Measurements from ENCODE around the gene RBM17.
"Not testable (repeated sequence)": the region's sequence is repeated elsewhere in the genome, so short reads cannot be mapped to it uniquely, and the experiment has no call there.

The RBM17 gene

DNA sequence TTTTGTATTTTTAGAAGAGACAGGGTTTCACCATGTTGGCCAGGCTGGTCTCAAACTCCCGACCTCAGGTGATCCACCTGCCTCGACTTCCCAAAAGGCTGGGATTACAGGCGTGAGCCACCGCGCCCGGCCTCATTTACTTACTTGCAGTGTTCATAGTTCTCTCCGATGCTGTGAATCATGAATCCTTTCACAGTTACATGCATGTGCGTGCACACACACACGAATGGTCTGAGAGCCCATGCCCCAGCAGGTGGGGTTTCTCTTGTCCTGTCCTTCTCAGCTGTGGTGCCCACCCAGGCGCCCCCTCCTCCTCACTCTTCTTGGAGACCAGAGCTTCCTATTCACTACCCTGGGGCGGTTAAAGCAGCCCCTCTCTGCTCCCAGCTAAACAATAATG, 50.6 kb downstream of the RBM17 start:
- no peak for DNase-seq

DNA sequence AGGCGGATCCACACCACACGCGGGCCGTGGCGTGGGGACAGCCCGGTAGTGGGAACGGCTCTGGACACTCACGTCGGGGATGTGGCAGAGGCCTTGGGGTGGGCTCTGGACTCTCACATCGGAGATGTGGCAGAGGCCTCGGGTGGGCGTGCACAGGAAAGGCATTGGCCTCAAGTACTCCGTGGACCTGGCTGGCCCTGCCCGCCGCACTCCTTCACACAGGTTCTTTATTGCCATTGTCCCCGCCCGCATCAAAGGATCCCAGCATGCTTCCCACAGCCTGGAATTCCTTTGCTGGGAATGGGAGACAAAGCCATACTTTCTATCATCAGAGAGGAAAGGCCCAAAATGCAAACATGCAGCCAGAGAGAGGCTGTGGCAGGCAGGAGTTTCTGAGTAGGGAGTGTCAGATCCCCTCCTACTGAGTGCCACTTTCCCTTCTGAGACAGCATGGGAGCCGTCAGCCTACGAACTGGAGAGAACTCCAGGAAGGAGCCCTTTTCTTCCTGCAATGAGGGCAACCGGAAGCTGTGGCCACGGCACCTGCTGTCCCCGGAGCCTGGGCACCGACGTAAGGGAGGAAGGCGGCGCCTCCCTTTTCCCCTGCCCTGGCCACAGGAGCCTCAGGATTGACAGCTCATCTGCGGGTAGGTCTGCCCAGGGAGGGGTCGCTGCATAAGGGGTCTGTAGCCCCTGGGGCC, 51.5 kb downstream of the RBM17 start:
- no peak for DNase-seq

DNA sequence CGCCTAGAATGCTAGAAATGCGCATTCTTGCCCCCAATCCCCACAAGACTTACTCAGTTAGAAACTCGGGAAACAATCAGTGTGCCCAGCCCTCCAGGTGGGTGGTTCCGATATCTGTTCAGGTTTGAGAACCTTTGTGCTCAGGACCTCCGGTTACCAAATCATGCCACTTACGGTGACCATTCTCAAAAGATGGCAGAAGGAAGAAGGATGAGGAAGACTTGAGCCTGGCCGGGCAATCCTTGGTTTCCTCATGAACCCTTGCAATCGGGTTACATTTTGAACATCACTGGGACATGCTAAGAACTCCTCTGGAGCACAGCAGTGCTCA, 52.1 kb downstream of the RBM17 start:
- DNase-seq = no peak

DNA sequence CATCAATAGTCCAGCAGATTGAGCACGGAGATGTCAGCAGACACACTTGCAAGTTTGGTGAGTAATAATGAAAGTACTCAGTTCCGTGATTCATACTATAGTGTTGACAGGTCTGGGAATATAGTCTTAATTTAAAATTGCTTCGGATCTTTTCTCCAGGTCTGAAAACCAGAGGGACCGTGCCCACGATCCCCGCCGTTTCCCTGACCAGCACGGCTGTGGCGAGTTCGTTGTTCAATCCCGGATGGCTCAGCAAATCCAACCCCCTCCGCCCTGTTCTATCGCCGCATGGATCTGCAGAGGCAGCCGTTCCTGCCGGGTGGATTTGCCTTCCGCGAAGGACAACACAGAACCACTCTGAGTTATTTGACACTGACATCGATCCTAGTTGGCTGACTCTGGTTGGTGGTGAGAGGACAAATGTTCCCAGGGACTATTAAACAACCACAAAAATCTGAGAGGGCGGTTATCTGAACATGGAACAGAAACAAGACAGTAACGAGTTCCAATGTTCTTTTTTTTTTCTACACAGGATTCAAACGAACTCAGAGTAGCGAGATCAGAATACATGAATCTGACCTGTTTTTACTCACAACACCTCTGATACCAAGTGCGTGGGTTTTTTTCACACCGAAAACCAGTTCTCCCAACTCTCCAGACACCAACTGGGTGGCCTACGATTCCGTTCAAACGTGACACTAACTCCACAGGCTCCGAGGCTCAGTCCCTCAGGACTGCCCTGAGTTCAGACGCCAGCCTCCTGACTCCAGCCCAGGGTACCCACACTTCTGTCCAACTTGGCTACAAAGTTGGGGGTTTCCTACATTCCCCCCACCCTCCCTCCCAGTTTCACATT, 52.7 kb downstream of the RBM17 start:
- no peak for DNase-seq

GRCh38 chr10:6142186-6142585, 53.4 kb downstream of the RBM17 start:
- DNase-seq = not testable (repeated sequence)

DNA sequence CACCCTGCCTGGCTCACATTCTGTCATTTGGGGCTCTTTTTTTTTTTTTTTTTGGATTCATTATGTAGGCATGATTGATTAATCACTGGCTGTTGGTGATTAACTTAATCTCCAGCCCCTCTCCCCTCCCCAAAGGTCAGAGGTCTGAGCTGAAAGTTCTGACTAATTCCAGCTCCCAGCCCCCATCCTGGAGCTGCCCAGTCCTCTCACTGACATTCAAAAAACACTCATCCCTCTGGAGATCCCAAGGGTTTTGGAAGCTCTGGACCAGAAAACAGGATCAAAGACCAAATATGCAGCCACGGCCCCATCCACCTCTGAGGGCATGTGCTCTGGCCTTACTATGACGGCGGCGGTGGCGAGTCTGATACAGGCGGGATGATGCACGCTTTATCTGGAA, 53.8 kb downstream of the RBM17 start:
- no peak for DNase-seq

- DNase-seq = no peak
These were observed 54.3 kb downstream of the RBM17 start for GRCh38 chr10:6143181-6143580.

DNA sequence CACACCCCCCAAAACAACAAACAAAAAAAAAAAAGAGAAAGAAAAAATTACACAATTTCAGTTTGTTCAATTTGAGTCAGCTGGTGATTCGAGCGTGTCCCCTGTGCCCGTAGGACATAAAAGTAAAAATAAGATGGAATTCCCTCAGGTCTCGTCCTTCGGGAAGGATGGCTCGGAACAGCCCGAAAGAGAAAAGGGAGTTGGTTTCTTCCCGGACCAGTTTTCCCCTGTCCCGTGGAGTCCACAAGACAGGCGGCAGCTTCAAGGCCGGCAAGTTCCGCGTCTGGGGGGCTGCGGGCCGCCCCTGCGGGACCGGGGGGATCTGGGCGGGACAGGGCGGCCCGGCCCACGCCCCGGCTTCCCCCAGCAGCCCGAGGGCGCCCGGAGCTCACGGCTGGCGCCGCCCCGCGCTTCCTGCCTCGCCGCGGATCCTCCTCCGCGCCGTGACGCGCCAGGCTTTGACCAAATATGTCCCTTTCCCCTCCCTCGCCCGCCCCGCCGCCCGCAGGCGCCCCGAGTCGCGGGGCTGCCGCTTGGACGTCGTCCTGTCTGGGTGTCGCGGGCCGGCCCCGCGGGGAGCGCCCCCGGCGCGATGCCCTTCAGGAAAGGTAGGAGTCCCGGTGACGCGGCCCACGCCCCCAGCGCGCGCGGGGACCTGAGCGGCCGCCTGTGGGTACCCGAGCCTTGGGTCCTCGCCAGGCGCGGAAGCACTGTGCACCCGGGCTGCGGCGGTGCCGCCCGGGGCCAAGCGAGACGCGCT, 55.8 kb downstream of the RBM17 start:
- DNase-seq = no peak

- DNase-seq = no peak
These were observed 56.5 kb downstream of the RBM17 start for GRCh38 chr10:6145166-6145987.

DNA sequence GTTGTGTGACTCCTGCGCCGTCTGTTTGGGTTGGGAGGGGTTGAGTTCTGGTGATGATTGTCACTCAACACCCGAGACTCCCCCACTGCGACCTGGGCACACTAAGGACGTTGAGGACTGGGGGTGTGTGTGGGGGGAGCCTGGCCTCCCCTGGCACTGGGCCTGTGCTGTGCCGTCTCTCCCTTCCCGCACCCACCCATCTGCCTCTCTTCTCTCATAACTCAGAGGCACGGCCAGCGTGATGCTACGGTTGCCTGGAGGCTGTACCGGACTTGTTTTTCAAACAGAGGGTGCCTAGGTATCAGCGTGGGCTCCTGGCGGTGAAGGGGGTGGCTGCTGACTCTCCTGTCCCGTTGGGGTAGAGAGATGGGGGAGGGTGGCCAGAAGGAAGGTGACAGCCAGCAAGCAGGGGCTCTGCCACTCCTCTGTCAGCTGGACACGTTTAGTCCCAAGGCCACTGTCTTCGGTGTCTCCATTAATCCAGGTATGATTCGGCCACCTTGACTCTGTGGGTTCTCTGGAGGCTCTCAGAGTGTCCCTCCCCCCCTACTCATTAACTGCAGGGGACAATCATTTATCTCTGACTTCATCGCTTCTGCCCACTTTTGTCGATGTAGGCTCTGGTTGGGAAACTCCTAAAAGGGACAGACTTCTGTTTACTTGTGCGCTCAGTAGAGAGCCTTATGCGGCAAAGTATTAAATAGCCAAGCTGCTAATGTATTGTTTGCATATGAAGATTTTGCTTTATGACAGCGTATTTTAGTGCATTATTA, 57.4 kb downstream of the RBM17 start:
- no peak for DNase-seq

DNA sequence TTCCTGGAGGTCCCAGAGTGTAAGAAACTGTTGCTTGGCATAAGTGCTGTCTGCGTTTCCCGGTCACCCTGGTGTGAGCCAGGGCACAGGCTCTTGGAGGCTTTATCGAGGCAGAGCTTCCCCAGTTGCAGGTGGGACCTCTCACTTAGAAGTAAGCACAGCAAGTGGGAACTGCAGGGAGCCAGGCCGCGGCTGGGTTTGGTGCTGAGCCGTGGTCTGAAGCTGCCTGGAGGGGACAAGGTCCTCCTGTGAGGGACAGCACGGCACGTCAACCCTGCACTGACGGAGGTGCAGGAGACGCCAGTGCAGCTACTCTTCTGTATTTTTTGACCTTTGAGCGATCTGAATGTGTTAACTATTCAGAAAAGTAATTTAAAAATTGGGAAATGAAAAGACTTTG, 58.1 kb downstream of the RBM17 start:
- DNase-seq = no peak

GRCh38 chr10:6148251-6148701, 59.4 kb downstream of the RBM17 start:
- no peak for DNase-seq

GRCh38 chr10:6148908-6149307, 60.1 kb downstream of the RBM17 start:
- no peak for DNase-seq

- peak; percentile 4 for DNase-seq
These were observed 62.5 kb downstream of the RBM17 start for GRCh38 chr10:6151087-6151977.

DNA sequence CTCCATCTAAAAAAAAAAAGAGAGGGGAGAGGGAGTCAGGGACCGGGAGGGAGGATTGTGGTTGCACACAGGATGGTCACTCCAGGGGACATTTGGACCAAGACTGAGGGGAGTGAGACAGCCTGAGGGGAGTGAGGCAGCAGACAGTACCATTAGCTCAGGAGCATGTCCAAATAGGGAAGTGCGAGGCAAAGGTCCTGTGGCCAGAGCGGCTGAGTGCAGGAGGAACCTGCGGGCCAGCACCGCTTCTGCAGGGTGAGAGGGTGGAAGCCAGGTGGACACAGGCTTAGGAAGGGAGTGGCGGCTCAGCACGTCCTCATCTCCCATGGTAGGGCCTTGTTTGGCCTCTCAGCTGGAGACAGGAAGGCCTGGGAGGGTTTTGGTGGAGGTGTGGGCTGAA, 65.0 kb downstream of the RBM17 start:
- DNase-seq = no peak

DNA sequence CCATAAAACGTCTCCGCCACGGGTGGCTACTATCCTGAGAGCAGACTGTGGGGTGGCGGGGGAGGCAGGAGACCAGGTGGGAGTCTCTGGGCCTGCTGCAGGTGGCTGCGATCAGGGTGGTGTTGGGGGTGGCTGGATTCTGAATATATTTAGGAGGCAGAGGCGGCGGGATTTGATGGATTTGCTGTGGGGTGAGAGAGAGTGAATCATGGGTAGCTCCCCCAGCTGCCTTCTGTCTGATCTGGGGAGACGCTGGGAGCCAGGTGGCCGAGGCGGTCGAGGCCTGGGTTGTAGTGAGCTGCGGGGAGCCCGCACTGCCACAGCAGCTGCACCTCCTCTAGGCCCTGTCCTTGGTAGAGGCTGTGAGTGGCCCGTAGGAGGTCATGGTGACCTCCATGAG, 65.7 kb downstream of the RBM17 start:
- no peak for DNase-seq

DNA sequence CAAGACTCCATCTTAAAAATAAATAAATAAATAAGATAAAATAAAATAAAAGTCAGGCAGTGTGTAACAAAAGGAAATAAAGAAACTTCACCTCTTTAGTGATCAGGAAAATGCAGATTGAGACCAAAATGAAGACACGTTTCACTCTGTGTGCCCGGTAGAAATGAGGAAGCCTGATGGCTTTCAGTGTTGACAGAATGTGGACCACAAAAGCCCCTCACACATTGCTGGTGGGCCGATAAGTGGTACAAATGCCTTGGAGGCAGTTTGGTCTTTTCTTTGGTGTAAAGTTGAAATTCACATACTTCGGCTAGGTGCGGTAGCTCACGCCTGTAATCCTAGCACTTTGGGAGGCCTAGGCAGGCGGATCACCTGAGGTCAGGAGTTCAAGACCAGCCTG, 69.4 kb downstream of the RBM17 start:
- no peak for DNase-seq

GRCh38 chr10:6161921-6162320, 73.1 kb downstream of the RBM17 start:
- DNase-seq = no peak

GRCh38 chr10:6162589-6163356, 73.9 kb downstream of the RBM17 start:
- no peak for DNase-seq
